B cell (primary cell): ENCODE results near the gene FMR1. TPM values are rescaled to one million over a fixed set of nuclear protein-coding genes. Genes with fewer than 3 reads are reported as not detected.

Experiments
- ATAC-seq: fragments of 200-7000 bp; cut with Tn5 transposase; one replicate; pipeline ENCODE4 v1.10.0; 2021; ENCODE audit warnings: low read depth, mild to moderate bottlenecking, moderate number of reproducible peaks, moderate library complexity
- CTCF ChIA-PET: fragments of 350-600 bp; sonication (Branson Sonifier 250); formaldehyde crosslinking; loops from one replicate; lab custom pipeline; 2021; ENCODE audit warnings: antibody characterized with exemption, inconsistent platforms; lab: Charles Lee
- POLR2A ChIA-PET: fragments of 350-600 bp; sonication (Branson Sonifier 250); formaldehyde crosslinking; loops from one replicate; lab custom pipeline; 2021; ENCODE audit warnings: antibody characterized with exemption; lab: Charles Lee
- DNase-seq: peaks from one replicate; pipeline ENCODE4 v3.0.0; 2013
- H2AFZ ChIP-seq: 2 replicates; pipeline ENCODE4 v1.6.1; 2012; ENCODE audit warnings: mild to moderate bottlenecking, low read depth, low read length; ENCODE audit not compliant: insufficient read depth, poor library complexity, severe bottlenecking
- H3K27ac ChIP-seq, 2 donors: 1 replicate in 1 of 2; 2 replicates in 1 of 2; pipeline ENCODE4 v1.5.1; 2012 to 2013; ENCODE audit warnings: low read length in 2 of 2, mild to moderate bottlenecking in 2 of 2, moderate library complexity in 1 of 2
- H3K27me3 ChIP-seq, 4 experiments: fragments of 200-600 bp in 1 of 4; sonication (generic) in 1 of 4; replicated peaks in 1 of 4; 1 replicate in 2 of 4; 2 replicates in 2 of 4; pipeline versions ENCODE4 v1.6.1 to v1.7.0; 2013 to 2016; ENCODE audit warnings: low read length in 3 of 4, mild to moderate bottlenecking in 2 of 4, mixed read lengths in 1 of 4, moderate library complexity in 1 of 4; ENCODE audit not compliant: insufficient read depth in 4 of 4, control insufficient read depth in 3 of 4; ENCODE audit errors: control extremely low read depth in 1 of 4
- H3K36me3 ChIP-seq, 2 experiments: replicated peaks in 1 of 2; 1 replicate in 1 of 2; 2 replicates in 1 of 2; pipeline versions ENCODE4 v1.6.1 to v1.7.1; 2013; ENCODE audit warnings: low read length in 1 of 2; ENCODE audit not compliant: insufficient read depth in 2 of 2, control insufficient read depth in 1 of 2; ENCODE audit errors: control extremely low read depth in 1 of 2, extremely low read depth in 1 of 2
- H3K4me1 ChIP-seq, 2 donors: fragments of 200-600 bp in 1 of 2; sonication (generic) in 1 of 2; 1 replicate in 1 of 2; 2 replicates in 1 of 2; pipeline versions ENCODE4 v1.5.1 to v1.6.1; 2013 to 2017; ENCODE audit warnings: low read length in 2 of 2; ENCODE audit not compliant: control insufficient read depth in 2 of 2, insufficient read depth in 2 of 2
- H3K4me2 ChIP-seq: replicated peaks from 2 replicates; pipeline ENCODE3; 2012; ENCODE audit warnings: mild to moderate bottlenecking, low read depth, low read length; ENCODE audit not compliant: poor library complexity, severe bottlenecking
- H3K4me3 ChIP-seq, 5 experiments: fragments of 200-600 bp in 1 of 5; sonication (generic) in 1 of 5; 1 replicate in 3 of 5; 2 replicates in 2 of 5; pipeline versions ENCODE4 v1.5.1 to v1.7.0; 2011 to 2016; ENCODE audit warnings: low read length in 4 of 5, mild to moderate bottlenecking in 4 of 5, low read depth in 2 of 5, control low read depth in 1 of 5, moderate library complexity in 1 of 5; ENCODE audit not compliant: insufficient read depth in 1 of 5; ENCODE audit errors: control extremely low read depth in 1 of 5, extremely low read depth in 1 of 5
- H3K79me2 ChIP-seq: fragments of 200-600 bp; sonication (generic); one replicate; pipeline ENCODE4 v1.6.0; 2016; ENCODE audit warnings: low read length; ENCODE audit not compliant: control insufficient read depth, insufficient read depth
- H3K9ac ChIP-seq: fragments of 200-600 bp; sonication (generic); 2 replicates; pipeline ENCODE4 v1.6.1; 2017; ENCODE audit warnings: mild to moderate bottlenecking, low read length, moderate library complexity
- H3K9me3 ChIP-seq, 3 donors: one replicate each; pipeline versions ENCODE4 v1.6.1 to v1.7.1; 2013; ENCODE audit warnings: low read length in 2 of 3; ENCODE audit not compliant: control insufficient read depth in 2 of 3, insufficient read depth in 1 of 3; ENCODE audit errors: control extremely low read depth in 1 of 3
- H4K20me1 ChIP-seq: 2 replicates; pipeline ENCODE4 v1.6.0; 2012; ENCODE audit warnings: mild to moderate bottlenecking, low read length; ENCODE audit not compliant: insufficient read depth, control insufficient read depth, poor library complexity, severe bottlenecking
- H3K27ac Mint-ChIP-seq: one replicate; pipeline ENCODE4 v1.8.0; 2021; ENCODE audit warnings: mixed read lengths
- H3K27me3 Mint-ChIP-seq: one replicate; pipeline ENCODE4 v1.8.0; 2021; ENCODE audit warnings: mixed read lengths
- H3K4me1 Mint-ChIP-seq: one replicate; pipeline ENCODE4 v1.8.0; 2021; ENCODE audit warnings: mixed read lengths
- H3K4me3 Mint-ChIP-seq: one replicate; pipeline ENCODE4 v1.8.0; 2021; ENCODE audit warnings: mixed read lengths
- H3K9me3 Mint-ChIP-seq: one replicate; pipeline ENCODE4 v1.8.0; 2022; ENCODE audit warnings: mixed read lengths; ENCODE audit not compliant: insufficient read depth
- EZH2 ChIP-seq: IDR thresholded peaks from 2 replicates; pipeline ENCODE4 v1.6.1; 2012; ENCODE audit warnings: borderline replicate concordance, low read depth, mild to moderate bottlenecking, moderate library complexity, low read length; ENCODE audit not compliant: insufficient read depth, poor library complexity, severe bottlenecking
- WGBS: methylation state at CpG from one replicate; pipeline ENCODE4 v1.1.5; 2013; ENCODE audit warnings: missing lambda C conversion rate; ENCODE audit not compliant: insufficient coverage; 5-methylcytosine and 5-hydroxymethylcytosine counted together
- intact Hi-C: fragments of 100-400 bp; cut with micrococcal nuclease; formaldehyde crosslinking; loops from one replicate; pipeline ENCODE4 v1.10.0; 2022
- polyA plus RNA-seq: library from polyadenylated mRNA; depleted of rRNA; stranded (reverse); fragments of >200 nt; gene quantifications from 2 replicates; pipeline ENCODE4 v1.2.3, GENCODE V29; 2012
- total RNA-seq, 2 donors: library from RNA; stranded (reverse); fragments of 120-200 nt in 1 of 2; gene quantifications; 1 replicate in 1 of 2; 2 replicates in 1 of 2; pipeline versions ENCODE4 v1.2.3 to v1.2.4, GENCODE V29; 2013 to 2022
- TF ChIP-seq, protein P1 (sequence below): fragments of 200-600 bp; IDR thresholded peaks from one replicate; pipeline ENCODE4 v1.8.0; 2022; ENCODE audit warnings: antibody characterized with exemption, mild to moderate bottlenecking

The FMR1 gene
- total and polyA plus RNA-seq, 2 donors (not counting 1 experiment from before 2014, with no cell fraction given) = 19.1 to 92.7 TPM

DNA sequence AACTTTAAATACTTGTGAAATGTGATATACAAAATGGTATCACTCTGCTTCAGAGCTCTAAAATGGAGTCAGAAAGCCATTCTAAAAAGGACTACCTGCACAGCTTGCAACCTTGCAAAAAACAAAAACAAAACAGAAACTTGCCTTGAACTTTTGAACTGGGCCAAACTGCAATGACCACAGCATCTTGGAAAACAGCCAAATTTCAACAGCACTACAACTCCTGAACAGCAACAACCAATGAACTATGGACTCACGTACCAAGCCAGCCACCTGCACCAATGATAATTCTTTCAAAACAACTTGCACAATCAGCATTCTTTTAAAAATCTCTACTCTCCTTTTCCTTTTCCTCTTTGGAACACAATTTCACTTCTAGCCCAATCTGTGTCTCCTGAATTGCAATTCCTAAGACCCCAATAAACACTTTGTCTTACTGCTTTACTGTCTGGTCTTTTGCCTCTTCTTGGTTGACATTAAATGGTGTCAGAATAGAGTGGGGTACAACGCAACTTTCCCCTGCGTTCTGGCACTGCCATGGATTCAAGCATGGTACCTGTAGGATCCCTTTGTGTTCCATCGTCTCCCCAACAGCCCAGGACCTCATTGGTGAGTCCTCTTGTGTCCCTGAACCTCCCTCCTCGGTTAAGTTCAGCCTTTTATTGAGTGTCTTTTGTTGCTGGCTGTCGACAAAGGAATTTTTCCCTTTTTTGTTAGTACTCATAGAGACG lies 35.7 kb upstream of the FMR1 start:
- no peaks in the 10 kb centered on the region for H3K9me3 ChIP-seq
- ATAC-seq (no peak), DNase-seq (no peak)
- intact Hi-C loops = no loop called here
- no peaks in the 10 kb centered on the region for H3K36me3 ChIP-seq
- no peaks in the 10 kb centered on the region for H3K4me1 ChIP-seq
- no peak overlapping the region for H3K4me2 ChIP-seq
- no peaks in the 10 kb centered on the region for H4K20me1 ChIP-seq
- CTCF ChIA-PET = no interaction called here
- 74% methylated on average over 4 of the region's 7 CpGs for WGBS
- POLR2A ChIA-PET = no interaction called here
- no peak overlapping the region for H3K27ac ChIP-seq
- H2AFZ ChIP-seq = no peak overlapping the region
- H3K27me3 ChIP-seq = no peaks in the 10 kb centered on the region
- H3K79me2 ChIP-seq = no peaks in the 10 kb centered on the region
- Mint-ChIP-seq H3K9me3 (peaks cover 3% of the 10 kb centered on the region), H3K27ac (no peak overlapping the region), H3K4me3 (no peak overlapping the region), H3K27me3 (peaks cover 3% of the 10 kb centered on the region), H3K4me1 (peaks cover 6% of the 10 kb centered on the region)
- H3K4me3 ChIP-seq = no peak overlapping the region
- H3K9ac ChIP-seq = no peak overlapping the region
- no peak for TF ChIP-seq EZH2
- TF ChIP-seq, protein P1, sequence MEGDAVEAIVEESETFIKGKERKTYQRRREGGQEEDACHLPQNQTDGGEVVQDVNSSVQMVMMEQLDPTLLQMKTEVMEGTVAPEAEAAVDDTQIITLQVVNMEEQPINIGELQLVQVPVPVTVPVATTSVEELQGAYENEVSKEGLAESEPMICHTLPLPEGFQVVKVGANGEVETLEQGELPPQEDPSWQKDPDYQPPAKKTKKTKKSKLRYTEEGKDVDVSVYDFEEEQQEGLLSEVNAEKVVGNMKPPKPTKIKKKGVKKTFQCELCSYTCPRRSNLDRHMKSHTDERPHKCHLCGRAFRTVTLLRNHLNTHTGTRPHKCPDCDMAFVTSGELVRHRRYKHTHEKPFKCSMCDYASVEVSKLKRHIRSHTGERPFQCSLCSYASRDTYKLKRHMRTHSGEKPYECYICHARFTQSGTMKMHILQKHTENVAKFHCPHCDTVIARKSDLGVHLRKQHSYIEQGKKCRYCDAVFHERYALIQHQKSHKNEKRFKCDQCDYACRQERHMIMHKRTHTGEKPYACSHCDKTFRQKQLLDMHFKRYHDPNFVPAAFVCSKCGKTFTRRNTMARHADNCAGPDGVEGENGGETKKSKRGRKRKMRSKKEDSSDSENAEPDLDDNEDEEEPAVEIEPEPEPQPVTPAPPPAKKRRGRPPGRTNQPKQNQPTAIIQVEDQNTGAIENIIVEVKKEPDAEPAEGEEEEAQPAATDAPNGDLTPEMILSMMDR = no peak

DNA sequence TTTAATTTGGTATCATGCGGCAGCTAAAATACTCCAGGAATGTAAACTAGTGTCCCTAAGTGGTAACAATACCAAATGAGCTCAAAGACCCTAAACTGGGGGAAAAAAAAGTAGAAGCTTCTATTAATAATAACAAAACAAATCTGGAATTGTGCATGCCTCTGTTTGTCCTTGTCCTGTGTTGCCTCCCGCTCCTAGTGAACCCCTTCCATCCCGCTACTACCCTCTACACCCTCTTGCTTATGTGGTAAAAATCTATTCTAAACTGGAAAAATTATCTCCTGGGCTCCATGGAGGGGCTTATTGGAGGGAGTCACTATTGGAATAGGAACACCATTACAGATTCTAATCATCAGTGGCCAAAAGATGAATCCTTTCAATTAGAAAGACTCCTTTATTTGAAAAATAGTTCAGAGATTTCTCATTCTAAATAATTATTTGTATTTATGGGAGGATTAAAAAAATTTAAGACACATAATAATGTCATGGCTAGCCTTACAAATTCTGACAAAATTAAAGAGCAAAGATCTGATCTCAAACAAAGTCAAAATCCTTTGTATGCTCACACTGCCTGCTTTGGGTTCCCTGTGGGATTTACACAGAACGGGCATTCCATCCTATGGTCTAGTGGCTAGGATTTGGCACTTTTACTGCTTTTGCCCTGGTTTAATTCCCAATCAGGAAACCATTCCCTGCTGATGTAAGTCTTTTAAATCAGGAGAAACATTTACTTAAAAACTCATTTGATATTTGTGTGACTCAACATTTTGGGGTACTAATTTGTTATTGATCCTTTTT lies 34.7 kb upstream of the FMR1 start:
- ChIA-PET CTCF (no interaction called here), POLR2A (no interaction called here)
- Histone ChIP-seq H3K9me3 (no peaks in the 10 kb centered on the region), H3K9ac (no peak overlapping the region), H3K36me3 (no peaks in the 10 kb centered on the region), H3K4me3 (no peak overlapping the region), H4K20me1 (no peaks in the 10 kb centered on the region), H3K27me3 (no peaks in the 10 kb centered on the region), H3K79me2 (no peaks in the 10 kb centered on the region), H3K4me2 (no peak overlapping the region), H2AFZ (no peak overlapping the region), H3K4me1 (no peaks in the 10 kb centered on the region), H3K27ac (no peak overlapping the region)
- ATAC-seq (no peak), DNase-seq (no peak)
- intact Hi-C loops = no loop called here
- TF ChIP-seq, protein P1 = no peak
- TF ChIP-seq EZH2 = no peak
- peaks cover 6% of the 10 kb centered on the region for H3K4me1 Mint-ChIP-seq
- H3K9me3 Mint-ChIP-seq = no peaks in the 10 kb centered on the region
- H3K27me3 Mint-ChIP-seq = peaks cover 3% of the 10 kb centered on the region
- WGBS = no CpG with 5 or more reads among the region's 4 CpGs
- H3K4me3 Mint-ChIP-seq = no peak overlapping the region
- no peak overlapping the region for H3K27ac Mint-ChIP-seq
